ENCODE data around the gene MS4A18.

DNA sequence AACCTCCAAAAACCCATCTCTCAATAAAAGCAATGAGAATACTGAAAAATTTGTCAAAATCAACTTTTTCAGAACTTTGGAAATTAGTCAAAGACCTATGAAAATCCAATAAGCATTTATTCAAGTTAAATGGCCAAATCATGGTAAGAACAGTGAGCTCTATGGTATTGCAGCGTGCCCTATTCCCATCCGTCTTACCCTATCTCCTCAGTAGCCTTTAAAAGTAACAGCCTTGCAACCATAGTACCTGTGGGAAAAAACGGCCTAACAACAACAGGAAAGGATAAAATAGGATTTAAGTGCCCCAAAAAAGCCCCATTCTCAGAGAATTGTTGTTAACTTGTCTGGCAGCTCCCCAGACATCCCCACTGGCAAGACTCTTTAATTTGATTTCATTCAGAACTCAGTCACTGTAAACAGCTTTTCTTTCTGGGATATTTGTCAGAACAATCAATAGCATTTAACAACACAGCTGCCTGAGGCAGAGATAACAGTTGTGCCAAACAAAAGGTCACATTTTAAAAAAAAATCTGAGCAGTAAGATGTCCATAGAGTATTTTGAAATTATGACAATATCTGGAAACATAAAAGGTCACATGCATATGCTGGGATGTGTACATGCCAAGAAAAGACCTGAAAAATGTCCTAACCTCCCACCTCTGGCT lies 43.9 kb upstream of the MS4A18 start:
- TF ChIP-seq, protein P1, sequence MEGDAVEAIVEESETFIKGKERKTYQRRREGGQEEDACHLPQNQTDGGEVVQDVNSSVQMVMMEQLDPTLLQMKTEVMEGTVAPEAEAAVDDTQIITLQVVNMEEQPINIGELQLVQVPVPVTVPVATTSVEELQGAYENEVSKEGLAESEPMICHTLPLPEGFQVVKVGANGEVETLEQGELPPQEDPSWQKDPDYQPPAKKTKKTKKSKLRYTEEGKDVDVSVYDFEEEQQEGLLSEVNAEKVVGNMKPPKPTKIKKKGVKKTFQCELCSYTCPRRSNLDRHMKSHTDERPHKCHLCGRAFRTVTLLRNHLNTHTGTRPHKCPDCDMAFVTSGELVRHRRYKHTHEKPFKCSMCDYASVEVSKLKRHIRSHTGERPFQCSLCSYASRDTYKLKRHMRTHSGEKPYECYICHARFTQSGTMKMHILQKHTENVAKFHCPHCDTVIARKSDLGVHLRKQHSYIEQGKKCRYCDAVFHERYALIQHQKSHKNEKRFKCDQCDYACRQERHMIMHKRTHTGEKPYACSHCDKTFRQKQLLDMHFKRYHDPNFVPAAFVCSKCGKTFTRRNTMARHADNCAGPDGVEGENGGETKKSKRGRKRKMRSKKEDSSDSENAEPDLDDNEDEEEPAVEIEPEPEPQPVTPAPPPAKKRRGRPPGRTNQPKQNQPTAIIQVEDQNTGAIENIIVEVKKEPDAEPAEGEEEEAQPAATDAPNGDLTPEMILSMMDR (IDR thresholded peaks at IDR 0.05 in 2 of 3, conservative IDR thresholded peaks at IDR 0.05 in 1 of 3; ENCODE audit: borderline replicate concordance in 1 of 3, insufficient read depth in 1 of 3, low read depth in 2 of 3, low read length in 2 of 3), result no peak
- no peak for TF ChIP-seq RAD21 (IDR thresholded peaks at IDR 0.05; ENCODE audit: low read depth)
- TF ChIP-seq TCF7L2 (IDR thresholded peaks at IDR 0.05; ENCODE audit: borderline replicate concordance, extremely low read depth, insufficient read depth, insufficient read length), result no peak
- no peak for TF ChIP-seq EZH2 (IDR thresholded peaks at IDR 0.05)
- no peak for TF ChIP-seq SRF (IDR thresholded peaks at IDR 0.05; ENCODE audit: low read depth)
- no peak for TF ChIP-seq POLR2AphosphoS5 (IDR thresholded peaks at IDR 0.05; ENCODE audit: low read depth, low read length)
- TF ChIP-seq MAX (IDR thresholded peaks at IDR 0.05), result no peak

All from HCT116 (cell line).